GM19240 (cell line): Measurements from ENCODE around the gene MAP7.

ENCODE experiments used
- DNase-seq: peaks from one replicate; pipeline ENCODE4 v3.0.0; 2011; ENCODE audit warnings: low spot score; ENCODE audit not compliant: insufficient read length

MAP7 gene

DNA sequence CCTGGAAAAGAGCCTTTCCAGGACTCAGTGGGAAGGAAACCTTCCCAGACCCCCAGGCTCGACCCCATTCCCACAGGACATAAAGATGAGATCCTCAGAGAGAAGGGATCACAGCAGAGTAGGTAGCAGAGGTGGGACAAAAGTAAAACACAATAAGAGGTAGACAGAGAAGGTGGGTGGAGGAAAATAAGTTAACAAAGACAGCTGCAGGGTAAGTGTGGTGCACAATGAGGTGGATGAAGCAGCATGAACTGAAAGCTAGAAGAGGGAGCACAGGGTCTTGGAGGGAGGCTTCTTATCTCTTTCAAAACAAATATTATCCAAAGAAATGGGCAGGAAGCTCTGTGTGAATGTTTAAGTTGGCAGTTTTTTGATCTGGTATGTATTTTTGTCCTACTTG is 14.0 kb upstream of the MAP7 start:
- DNase-seq: no peak

DNA sequence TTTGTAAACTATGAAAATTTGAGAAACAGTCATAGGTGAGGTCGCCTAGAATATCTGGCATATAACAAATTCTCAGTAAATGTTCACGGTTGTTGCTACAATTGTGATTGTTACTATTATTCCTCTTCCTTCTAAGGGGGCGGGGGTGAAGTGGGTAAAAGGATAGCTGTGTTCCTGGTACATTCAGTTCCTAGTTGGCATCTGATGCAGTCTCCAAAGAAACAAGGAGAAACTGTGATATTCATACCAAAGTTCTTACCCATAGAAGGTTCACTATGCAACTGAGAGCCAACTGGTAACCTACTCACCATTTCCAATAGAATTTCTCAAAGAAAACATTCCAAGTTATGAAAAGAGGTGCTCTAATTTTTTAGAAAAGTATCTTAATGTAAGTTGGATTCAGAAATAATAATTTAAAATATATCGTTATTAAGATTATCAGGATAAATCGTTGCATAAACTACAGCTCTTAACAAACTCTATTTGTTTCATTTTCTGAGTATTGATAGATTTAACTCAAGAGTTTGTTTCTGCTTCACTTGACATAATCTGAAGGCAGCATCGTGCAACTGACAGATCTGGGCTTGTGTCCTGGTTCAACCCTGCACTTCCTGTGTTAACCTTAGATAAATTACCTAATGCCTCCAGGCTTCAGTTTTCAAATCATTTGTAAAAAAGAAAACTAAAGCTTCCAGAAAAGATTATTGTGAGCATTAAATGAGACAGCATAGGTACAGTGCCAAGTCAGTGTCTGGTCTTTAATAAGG is 13.3 kb upstream of the MAP7 start:
- DNase-seq: no peak

DNA sequence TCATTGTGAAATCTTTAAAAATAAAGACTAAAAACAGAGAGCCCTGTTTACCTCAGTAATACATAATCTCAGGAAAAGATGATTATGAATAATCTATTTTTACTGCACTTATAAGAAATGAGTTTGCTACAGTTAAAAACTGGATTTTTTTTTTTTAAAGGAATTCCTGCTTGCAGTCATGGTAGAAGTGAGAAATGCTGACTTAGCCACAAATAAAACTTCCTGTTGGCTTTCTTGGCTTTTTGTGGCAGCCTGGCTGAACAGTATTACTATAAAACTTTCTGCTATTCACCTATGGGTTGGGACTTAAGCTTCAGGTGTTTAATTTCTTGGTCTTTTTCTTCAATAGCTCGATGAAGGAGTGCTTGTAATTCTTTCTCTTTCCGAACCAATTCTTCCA is 12.0 kb upstream of the MAP7 start:
- no peak for DNase-seq

DNA sequence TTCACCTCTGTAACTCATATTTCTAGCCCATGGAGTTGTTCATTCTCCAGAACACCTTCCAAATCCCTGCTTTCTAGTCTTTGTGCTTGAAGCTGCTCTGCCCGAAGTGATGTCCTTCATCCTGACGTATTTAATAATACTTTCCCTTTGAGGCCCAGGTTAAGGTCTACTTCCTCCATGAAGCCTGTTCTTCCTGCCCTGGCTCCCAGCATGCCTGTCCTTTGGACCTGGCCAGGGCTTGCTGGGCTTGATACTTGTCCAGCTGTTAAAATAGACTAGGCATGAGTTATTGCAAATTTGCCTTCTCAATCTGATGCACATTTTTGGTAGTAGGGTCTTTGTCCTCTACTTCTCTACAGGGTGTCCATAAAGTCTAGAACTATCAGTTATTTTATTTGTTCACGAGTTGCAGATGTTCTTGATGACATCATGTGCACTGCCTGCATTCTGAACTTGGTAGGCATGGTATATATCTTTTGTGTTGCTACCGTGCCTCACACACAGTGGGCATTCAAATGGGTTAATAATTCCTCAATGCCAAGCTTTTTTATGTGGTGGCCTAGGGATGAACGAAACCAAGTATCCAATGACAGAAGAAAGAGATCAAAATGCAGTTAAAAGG is 3.1 kb upstream of the MAP7 start:
- no peak for DNase-seq

DNA sequence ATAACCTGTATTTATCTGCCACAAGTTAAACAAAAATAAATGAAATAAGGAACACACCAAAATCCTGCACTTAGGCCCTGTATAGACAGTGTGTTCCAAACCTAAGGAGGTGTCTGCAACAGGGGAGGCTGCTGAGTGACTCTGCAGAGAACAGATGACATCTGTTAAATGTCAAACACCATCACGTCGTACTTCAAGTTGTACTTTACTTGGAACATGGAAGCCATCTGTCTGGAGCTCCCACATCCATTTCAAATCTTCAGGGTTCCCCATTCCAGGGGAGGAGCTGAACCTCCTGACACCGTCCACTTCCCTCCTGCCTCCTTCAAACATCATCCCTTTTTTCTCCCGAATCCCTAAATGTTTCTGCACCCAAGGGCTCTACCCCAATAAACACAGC is 1.8 kb upstream of the MAP7 start:
- no peak for DNase-seq

DNA sequence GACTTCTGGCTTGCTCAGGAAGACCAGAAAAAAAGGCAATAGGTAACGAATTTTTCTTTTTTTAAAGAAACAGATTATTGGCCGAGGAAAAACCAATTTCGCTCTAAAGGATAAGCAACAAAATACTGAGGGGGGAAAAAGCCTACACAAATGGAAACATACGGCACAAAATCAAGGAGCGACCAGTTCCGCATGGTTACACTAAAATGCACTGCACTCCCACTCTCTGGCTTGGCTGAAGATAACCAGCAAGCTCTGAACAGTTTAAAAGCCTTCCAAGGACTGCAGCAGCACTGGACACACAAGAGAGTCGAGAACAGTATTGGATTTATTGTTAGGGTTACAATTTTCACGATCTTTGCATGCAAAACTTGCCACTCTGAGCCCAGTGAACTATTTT is 881 bp upstream of the MAP7 start:
- no peak for DNase-seq

DNA sequence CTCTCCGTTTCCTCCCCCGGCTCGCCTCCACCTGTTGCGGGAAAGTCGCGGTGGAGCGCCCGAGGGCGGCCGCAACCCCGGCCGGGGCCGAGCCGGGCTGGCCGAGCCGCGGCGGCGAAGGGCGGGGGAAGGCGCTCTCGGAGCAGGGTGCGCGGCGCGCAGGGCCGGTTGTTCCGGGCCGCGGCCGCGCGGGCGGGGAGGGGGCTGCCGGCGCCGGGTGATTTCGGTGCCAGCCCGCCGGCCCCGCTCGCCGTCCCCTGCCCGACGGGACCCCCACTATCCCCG is 235 bp downstream of the MAP7 start:
- DNase-seq: peak; percentile 14

DNA sequence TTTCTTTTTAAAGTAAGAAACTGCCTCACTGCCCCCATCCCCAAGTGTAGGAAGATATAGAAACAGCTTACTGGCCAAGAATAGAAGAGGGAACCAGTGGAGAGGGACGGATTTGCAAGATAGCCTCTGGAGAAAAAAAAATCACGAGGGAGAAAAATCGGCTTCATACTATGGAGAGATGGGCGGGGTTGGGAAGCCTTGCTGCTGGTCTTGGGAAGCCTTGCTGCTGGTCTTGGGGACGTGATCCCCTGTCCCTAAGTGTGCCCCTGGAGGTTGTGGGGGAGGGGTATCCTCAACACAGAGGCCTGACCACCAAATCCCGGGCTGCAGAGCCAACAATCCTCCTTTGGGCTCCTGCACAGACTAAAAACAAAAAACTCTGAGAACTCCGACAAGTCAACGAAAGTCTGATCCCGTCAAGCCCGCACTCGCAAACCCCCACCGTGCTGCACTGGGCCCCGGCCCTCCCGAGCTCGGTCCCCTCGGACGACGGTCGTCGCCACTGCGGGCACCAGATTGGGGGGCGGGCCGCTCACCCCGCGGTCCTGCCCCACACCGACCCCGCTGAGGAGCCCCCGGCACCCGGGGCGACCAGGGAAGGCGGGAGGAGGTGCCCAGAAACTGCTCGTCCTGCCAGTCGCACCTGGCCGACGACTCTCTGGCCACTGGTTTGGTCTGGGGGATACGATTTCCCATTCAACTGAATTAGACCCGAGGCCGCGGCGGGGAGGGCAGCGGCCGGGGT is 750 bp downstream of the MAP7 start:
- DNase-seq: no peak

DNA sequence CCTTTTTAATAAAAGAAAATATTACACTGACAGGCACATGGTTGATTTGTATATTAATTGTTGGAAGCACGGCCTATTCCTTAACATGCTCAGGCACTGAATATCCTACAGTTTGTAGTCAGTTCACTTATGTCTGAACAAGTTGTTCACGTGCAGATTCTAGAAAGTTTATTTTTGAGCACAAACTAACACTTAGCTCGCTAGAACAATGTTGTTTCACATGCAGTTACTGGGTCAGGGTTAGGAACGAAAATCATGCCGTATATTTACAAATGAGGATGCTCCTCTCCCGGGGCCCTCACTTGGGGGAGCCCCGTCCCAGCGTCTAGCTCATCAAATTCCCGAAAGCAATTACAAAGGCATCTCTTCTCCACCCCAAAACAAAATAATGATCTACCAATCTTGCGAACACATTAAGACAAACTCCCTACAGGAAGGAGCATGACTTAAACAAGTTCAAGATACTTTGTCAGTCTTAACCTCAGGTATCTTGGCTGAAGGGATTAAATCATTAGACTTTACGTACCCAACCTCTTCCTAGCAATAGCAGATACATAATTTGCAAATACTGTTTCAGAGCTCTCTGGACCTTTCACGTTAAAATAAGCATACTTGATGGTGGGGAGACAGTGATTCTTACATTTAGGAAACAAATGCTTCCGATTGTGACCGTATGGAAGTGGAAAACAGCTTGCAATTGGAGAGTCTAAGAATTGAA is 1.5 kb downstream of the MAP7 start:
- no peak for DNase-seq

DNA sequence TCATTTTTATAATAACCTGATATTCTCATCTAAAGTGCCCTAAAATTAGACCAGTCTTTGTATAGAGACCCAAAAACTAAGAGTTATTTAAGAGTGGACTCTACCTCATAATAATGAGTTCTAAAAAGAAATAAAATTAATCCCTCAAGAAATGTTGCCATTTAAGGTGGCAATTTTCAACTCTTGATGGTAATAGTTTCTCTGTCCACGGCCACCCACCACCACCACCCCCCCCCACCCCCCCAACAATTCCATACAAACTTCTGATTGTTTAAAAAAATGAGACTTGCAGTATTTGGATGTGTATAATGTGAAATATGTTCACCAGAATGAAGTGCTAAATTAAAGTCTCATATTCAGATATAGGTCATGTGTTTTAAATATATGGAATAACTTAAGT is 2.4 kb downstream of the MAP7 start:
- no peak for DNase-seq

DNA sequence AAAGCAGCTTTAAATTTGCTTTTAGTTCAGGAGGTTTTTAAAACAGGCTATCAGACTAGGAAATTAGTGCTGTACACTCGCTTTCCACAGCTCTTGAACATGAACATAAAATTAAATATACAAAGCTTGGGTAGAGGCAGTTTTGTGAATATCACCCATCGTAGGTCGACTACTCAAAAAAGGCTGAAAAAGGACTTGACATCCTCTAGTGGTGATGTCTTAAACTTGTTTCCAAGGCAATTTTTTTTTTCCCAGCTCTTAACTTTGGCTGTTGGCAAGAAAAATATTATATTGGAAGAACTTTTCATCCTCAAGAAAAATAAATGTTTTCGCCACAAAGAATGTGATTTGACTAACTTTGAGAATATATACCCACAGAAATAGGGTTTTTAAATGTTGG is 2.9 kb downstream of the MAP7 start:
- DNase-seq: no peak

DNA sequence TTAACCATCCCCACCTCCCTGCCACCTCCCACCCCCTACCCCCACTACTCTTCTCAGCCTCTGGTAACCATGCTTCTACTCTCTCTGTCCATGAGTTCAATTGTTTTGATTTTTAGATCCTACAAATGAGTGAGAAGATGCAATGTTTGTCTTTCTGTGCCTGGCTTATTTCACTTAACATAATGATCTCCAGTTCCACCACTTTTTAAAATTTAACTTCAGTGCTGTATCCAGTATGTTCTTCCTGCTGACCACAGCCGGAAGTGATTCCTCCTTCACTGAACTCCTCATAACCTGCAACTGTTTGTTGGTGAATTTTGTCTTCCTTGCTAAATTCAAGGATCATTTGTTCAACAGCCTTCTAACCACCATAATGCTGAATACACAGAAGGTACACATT is 3.9 kb downstream of the MAP7 start:
- DNase-seq: no peak

DNA sequence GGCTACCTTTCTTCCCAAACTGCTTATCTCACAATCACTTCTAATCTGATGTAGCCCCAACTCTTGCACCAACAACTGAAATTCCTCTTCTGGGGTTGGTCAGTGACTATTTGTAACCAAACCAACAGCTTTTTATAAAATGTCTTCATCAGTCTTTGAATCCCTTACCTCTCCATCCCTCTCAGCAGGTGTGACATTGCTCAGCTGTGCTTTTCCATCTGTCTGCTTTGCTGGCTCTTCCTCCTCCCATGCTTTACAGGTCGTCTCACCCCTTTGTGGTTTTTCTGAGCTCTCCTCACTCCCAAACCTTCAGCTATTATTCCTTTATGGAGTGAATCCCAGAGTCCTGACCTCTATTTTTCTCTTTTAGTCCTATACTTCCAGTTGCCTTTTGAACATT is 5.9 kb downstream of the MAP7 start:
- no peak for DNase-seq

DNA sequence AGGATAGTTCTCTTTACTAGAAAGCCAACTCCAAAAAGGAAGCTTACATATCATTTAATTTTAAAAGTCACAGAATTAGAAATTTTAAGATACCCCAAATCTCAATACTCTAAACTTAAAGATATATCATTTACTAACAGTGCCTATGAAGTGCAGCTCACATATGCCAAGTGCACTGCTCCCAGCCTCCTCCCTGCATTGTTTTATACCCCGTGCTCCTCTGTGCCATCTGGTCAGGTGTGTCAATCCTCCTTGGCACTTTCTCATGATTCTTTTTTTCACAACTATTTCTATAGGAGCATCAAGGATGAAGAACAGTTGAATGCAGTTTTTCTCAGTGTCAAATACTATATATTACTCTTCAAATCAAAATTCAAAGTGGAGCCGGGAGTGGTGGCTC is 8.8 kb downstream of the MAP7 start:
- no peak for DNase-seq

DNA sequence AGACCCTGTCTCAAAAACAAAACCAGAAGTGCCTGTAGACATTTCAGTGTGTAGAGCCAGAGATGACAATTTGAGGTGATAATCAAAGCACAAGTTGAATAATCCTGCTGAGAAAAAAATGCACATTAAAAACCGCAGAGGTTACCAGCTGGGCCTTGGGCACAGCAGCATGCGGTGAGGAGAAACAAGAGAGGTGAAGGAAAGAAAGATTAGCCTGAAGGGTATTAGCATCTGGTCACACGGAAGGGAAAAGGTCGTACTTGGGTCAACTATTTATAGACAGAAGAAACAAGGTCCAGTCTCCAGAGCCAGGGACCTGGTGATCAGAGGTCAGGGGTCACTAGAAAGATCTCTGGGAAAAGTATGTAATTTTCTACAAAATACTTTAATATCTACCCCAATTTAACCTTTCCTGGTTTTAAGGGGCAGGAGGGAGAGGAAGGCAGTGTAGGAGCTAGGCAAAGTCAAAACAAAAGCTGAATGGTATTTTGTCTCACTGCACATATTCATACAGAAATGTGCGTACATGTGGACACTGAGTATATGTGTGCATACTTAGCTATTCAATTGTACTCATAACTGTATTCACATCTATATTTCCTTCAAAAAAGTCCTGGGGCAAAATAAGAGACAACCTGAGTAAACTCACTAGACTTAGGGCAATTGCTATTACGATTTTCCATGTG is 10.1 kb downstream of the MAP7 start:
- no peak for DNase-seq

DNA sequence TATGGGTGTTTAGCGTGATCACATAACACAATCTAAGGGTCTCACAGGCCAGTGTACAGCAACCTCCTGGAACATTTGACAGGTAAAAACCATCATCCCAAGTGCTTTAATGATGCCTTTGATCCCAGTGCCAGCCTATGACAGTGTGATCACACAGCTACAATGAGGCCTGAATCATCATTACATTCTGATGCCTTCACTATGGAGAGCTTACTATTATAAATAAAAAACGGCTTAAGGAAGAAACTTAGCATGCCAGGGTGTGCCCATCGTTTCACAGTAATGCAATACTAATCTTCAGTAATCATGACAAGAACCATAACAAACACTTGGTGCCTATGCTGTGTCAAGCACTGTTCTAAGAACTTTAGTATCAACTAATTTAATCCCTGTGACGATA is 11.4 kb downstream of the MAP7 start:
- no peak for DNase-seq

DNA sequence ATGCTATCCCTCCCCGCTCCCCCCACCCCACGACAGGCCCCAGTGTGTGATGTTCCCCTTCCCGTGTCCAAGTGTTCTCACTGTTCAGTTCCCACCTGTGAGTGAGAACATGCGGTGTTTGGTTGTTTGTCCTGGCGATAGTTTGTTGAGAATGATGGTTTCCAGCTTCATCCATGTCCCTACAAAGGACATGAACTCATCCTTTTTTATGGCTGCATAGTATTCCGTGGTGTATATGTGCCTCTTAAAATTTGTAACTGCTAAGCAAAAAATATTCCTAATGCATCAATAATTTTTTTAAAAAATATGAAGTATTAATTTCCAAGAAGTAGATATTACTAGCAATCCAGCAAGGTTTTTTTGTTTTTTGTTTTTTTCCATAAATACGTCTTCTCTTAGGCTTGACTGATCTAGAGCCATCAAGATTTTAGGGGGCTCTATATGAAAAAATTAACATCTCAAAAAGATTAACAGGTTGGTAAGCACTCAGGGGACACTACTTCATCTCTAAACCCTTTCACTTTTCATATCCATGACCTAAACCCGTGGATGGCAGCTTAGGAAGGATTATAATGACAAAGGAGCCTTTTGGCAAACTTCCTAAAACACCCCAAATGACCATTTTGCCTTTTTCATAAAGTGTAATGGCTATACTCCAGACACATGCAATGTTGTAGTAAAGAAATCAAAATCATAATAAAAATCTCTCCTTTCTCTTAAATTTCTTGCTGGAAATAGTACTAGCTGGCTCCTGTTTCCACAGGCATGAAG is 14.2 kb downstream of the MAP7 start:
- no peak for DNase-seq

DNA sequence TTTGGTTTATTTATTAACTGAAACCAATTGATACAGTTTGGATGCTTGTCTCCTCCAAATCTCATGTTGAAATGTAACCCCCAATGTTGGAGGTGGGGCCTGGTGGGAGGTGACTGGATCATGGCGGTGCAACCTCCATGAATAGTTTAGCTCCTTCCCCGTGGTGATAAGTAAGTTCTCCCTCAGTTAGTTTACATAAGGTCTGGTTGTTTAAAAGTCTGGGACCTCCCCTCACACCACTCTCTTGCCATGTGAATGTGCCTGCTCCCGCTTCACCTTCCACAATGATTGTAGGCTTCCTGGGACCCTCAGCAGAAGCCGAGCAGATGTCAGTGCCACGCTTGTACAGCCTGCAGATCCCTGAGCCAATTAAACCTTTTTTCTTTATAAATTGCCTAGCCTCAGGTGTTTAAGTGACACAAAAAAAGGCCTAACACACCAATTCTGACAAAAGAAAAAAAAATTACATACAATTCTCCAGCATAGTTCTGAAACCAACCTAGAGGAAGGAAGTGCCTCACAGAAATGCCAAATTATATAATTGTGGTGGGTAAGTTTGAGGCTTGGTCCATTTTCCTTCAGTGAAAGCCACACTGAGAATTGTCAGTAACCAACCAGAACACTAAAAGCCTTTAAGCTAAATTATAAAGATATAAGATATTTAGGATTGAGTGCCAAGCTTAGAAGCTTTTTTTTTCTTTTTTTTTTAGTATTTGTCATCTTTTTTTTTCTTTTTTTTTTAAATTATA is 15.0 kb downstream of the MAP7 start:
- no peak for DNase-seq

DNA sequence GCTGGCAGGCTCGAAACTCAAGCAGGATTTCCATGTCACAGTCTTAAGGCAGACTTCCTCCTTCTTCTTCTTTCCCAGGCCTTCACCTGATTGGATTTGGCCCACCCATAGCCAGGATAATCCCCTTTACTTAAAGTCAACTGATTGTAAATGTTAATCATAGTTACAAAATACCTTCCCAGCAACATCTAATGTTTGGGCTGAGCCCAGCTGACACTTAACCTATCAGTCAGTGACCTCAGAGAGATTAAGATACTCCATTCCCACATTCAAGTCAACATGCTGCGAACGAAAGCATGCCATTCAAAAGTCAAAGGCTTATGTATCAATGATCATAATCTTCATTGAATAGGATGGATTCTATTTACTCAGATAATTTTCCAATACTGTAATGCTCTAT is 16.0 kb downstream of the MAP7 start:
- DNase-seq: no peak

DNA sequence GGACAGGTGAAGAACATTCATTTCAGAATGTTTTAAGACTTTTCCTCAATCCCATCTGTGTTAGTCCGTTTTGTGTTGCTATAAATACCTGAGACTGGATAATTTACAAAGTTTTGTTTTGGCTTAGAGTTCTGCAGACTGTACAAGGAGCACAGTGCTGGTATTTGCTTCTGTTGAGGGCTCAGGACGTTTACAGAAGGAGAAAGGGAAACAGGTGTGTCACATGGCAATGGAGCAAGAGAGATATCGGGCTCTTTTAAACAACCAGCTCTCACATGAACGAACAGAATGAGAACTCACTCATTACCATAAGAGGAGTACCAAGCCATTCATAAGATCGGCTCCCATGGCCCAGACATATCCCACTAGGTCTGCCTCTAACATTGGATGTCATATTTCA is 16.7 kb downstream of the MAP7 start:
- DNase-seq: no peak
